Raji (cell line): ENCODE measurements around the gene IL17RE.

Experiments used
- POLR2A ChIP-seq: IDR thresholded peaks from 2 replicates; pipeline ENCODE4 v1.6.1; 2011; ENCODE audit warnings: low read depth, low read length, control low read depth; ENCODE audit not compliant: insufficient read depth

IL17RE gene

DNA sequence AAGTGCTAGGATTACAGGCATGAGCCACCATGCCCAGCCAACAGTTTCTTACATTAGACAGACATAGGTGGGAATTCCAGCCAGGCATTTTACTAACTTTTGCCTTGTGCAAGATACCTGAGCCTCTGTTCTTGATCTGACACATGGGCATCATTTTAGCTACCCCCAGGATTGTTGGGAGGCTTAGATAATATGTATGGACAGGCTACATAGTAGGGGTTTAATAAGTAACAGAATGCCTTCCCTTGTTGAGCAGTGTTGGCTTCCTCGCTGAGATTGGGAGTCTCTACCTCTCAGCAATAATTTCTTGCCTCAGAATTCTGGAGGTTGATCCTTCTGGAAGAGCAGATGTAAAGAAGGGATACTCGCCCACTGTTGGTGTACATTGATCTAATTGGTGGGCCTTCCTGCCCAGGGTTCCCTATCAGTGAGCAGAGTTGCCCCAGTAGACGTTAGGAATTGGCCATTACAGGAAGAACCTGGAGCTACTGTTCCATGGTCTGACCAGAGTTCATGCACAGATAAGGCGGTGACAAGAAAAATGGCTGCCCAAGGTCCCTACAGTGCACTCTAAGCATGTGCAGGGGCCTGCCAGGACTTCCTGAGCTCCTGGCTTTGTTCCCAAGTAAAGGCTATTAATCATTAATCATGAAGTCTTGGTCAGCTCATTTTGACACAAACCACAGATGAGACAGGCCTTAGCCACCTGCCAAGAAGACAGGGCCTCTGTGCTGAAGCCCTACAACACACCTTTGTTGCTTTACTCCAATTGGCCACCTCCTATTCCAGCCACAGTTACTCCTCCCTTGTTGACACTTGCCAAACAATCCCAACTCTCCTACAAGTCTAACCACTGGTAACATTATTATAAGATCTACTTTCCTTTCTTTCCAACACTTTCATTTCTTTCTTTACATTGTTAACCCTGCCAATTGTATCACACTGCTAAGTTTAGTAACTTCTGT is 5.0 kb upstream of the IL17RE start:
- TF ChIP-seq POLR2A = no peak

DNA sequence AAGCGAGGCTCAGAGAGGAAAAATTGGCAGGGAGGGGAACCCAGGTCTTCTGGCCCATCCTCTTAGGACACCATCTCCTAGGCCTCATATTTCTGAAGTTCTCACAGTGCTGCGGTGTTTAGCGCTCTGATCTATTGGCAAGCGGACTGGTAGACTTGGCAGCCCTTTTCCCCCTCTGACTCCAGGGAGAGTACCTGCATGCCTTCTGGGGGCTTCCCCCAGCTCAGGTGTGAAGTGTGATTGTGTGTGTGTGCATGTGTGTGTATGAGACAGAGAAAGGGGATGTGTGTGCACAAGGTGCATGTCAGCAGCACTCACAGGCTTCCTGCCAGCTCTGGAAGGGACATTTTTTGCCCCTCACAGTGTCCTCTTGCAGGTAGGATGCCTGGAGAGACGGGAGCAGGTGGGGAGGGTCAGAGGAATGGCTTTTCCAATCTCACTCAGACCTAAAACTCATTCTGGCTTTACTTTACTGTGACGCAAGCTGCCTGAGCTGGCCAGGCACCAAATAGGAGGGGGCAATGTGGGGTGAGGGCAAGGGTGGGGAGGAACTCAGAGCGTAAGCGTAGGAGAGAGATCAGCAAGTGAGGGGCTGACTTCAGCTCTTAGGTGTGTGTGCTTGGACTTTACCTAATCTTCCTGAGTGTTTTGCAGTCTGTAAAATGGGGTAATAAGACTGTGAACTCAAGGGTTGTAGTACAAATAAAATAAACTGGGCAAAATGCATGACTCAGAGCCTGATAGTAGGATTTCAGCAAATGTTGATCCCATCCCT is 4.0 kb upstream of the IL17RE start:
- no peak for TF ChIP-seq POLR2A

DNA sequence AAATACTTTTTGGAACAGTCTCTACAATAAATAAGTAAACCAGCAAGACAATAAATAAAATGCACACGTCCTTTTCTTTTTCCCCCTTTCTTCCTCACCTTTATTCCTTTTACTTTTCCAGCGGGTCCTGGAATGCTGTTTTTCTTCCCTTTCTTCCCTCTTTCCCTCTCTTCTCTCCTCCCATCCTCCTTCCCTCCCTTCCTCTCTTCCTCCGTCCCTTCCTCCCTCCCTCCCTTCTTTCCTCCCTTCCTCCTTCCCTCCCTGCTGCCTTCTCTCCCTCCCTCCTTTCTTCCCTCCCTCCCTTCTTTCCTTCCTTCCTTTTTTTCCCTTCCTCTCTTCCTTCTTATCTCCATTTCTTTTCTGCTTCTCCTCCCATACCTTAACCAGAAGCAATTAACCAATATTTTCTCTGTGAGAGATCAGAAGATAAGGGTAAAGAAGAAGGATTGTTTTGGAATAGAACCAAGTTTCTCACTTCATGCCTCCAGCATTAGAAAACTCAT is 3.3 kb upstream of the IL17RE start:
- no peak for TF ChIP-seq POLR2A

DNA sequence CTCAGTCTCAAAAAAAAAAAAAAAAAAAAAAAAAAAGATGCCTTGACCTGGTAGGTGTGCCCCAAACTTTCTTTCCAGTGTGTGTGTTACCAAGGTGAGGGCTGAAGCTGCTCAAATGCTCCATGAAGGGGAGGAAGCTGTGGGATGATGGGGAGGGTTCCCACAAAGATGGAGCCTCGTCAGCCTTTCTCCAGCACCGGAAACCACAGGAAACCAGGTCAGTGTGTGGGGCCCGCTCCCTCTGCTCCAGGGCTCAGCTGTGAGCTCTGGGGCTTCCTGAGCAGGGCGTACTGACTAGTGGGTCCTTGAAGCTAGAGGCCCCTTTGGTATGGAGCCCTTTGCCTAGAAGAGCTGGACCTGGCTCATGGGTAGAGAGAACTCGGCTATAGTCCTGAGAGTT is 681 bp upstream of the IL17RE start:
- no peak for TF ChIP-seq POLR2A

DNA sequence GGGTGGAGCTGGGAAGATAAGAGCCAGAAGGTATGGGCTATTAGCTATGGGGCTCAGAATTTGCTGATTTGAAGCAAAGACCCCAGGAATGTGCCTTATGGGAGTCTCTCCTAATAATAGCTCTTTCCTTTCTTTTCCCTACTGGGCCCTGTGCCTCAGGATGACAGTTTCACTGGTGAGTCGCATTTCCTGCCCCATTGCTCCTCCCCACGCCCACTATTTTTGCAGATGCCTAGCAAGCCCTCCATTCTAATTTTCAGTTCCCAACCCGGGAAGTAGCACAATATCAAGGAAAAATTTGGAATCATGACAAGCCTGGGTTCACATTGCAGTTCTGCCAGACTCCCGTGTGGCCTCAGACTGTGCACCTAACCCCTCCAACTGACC is 583 bp downstream of the IL17RE start:
- no peak for TF ChIP-seq POLR2A

DNA sequence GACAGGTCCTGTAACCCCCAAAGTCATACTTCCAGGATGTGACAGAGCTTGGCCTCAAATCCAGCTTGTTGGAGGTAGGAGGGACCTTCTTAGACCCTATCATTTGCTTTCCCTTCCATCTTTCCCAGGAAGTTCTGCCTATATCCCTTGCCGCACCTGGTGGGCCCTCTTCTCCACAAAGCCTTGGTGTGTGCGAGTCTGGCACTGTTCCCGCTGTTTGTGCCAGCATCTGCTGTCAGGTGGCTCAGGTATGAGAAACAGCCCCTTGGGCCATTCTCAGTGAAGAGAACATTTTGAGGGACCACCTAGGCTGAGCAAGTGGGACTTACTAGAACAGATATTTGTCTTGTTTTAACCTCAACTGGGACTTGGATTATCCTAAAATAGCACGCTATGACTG is 1.3 kb downstream of the IL17RE start:
- no peak for TF ChIP-seq POLR2A

DNA sequence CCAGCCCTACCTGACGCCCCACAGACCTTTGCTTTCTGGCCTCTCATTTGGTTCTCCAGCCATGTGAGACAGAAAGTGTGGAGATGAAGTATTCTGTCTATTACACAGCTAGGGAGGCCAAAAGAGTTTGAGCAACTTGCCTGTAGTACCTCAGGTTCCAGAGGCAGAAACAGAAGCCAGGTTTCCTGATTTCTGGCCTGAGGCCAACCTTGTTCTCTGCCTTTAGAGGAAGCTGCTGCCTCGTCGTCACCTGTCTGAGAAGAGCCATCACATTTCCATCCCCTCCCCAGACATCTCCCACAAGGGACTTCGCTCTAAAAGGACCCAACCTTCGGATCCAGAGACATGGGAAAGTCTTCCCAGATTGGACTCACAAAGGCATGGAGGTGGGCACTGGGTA is 3.8 kb downstream of the IL17RE start:
- TF ChIP-seq POLR2A = no peak

DNA sequence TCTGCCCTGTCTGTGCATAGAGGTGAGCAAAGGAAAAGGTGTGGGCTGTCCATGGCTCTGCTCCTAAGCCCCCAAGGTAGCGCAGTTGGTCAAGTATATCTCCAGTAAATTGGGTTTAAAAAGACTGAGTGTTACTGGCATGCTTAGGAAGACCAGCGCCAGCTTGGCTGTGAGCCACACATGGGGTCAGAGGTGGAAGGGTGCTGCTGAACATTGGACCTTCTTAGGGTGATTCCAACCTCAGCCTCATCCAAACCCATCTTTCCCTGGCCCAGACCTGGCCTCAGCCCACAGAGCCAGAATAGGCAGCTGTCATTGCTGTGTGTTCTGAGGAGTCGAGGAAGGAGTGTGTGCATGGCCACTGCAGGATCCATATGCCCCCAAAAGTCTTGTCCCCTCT is 5.6 kb downstream of the IL17RE start:
- TF ChIP-seq POLR2A = no peak

DNA sequence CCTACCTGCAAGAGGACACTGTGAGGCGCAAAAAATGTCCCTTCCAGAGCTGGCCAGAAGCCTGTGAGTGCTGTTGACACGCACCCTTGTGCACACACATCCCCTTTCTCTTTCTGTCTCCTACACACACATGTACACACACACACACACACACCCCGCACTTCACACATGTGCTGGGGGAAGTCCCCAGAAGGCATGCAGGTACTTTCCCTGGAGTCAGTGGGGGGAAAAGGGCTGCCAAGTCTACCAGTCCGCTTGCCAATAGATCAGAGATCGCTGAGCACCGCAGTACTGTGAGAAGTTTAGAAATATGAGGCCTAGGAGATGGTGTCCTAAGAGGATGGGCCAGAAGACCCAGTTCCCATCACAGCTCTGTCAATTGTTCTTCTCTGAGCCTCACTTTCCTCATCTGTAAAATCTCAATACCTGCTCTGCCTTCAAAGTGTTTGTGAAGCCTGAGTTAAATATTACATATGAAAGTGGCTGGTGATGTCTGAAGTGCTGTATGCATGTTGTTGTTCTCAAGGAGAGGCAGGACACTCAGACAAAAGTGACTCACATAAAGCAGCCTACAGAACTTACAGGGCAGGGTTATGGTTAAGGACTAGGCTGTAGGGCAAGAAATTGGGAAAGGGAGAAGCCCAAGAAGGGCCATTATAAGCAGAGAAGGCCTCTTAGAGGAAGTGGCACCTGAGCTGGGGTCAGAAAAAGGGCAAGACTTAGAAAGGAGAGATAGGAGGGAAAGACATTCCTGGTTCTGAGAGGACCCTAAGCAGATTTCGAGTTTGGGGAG is 6.8 kb downstream of the IL17RE start:
- no peak for TF ChIP-seq POLR2A

DNA sequence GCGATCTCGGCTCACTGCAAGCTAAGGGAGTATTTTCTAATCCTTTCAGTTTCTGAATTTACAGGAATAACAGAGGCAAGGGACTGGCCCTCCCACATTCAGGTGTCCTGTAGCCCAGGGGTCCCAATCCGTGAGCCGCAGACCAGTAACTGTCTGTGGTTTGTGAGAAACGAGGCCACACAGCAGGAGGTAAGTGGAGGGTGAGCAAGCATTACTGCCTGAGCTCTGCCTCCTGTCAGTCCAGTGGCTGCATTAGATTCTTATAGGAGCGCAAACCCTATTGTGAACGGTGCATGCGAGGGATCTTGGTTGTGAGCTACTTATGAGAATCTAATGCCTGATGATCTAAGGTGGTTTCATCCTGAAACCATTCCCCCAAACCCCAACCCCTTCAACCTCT is 9.2 kb downstream of the IL17RE start:
- no peak for TF ChIP-seq POLR2A

DNA sequence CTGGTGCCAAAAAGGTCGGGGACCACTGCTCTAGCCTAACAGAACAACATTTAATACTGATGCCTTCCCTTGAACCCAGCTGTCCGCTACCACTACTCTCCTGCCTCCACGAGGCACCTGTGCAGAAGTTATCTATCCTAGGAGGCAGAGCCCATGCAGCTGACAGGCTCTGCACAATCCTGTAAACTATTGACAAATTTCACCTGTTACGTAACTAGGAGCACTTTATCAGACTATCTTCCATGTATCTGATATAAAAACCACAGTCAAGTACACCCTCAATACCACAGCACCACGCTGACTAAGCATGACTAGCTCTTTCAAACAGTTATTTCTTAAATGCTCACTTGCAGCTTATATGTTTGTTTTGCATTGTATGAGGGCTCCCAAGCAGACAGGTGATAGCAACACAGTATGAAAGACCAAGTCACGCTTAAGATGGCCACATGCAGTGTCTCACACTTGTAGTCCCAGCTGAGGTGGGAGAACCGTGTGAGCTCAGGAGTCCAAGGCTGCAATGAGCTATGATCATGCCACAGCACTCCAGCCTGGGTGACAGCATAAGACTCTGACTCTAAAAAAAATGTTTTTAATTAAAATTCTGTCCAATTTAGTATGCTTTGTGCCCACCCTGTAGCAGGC is 9.8 kb downstream of the IL17RE start:
- no peak for TF ChIP-seq POLR2A

DNA sequence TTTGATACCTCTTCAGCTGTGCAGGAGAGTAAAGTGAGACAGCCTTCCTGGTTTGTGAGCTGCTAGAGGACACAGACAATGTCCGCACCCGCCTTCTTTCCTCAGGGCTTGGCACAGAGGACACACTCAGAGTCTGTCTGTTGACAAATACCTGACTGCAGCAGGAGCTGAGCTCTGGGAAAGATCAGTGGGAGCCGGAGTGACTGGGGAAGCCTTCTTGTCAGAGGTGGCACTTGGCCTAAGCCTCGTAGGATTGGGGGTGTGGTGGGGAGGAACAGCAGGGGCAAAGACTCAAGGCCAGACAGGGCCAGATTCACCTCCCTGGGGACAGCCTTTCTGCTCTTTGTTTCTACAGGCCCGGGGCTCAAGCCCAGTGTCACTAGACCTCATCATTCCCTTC is 11.0 kb downstream of the IL17RE start:
- no peak for TF ChIP-seq POLR2A

DNA sequence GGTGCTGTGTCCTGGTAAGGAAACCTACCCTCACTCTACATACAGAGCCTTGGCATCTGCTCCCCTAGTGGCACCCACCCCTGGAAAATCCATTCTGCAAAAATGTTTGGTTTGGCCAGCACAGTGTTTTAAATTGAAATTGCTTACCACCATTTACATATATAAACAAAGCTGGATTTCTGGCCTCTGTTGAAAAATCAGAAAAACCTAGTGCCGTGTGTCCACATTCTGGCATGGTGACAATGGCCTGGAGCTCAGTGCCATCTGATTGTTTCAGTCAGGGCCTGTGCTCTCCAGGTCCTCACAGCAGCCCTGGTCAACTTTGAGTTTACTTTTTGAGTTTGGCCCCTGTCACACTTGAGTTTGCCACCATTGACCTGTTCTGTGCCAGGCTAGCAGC is 11.4 kb downstream of the IL17RE start:
- no peak for TF ChIP-seq POLR2A

DNA sequence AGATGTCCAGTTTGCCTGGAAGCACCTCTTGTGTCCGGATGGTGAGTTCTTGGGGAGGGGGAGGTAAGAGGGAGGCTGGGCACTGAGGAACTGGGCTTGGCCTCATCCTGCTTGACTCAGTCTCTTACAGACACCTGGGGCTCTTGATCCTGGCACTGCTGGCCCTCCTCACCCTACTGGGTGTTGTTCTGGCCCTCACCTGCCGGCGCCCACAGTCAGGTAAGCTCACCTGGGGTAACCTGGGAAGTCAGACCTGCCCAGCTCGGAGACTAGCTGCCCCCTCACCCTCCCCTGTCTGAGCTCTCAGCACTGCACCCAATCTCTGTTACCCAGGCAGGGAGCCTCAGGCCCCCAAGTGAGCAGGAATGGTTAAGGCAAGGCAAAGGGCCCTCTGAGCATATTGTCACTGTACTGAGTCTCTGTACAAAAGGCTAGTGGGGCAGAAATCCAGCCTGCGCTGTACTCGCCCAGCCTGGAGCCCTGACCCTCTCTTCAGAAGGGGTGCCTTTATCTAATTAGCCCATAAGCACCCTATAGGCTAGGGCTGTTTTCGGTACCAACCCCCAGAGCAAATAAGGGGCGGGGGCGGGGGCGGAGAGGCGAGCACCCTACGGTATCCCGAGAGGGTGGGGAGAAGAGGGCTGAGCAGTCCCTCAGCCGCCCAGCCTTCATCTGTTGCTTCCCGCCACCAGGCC is 12.1 kb downstream of the IL17RE start:
- TF ChIP-seq POLR2A = no peak
